Left kidney (tissue), 2 donors: ENCODE measurements around the gene KCNC3. TPM values are rescaled to one million over a fixed set of nuclear protein-coding genes. Genes with fewer than 3 reads are reported as not detected.

Experiments
- DNase-seq: peaks from one replicate; pipeline ENCODE4 v3.0.0-alpha.2; 2013
- polyA plus RNA-seq: library from polyadenylated mRNA; unstranded; fragments of 120-200 nt; gene quantifications from one replicate; pipeline ENCODE4 v1.2.1, GENCODE V29; 2013; ENCODE audit not compliant: insufficient read length

Gene KCNC3
- polyA plus RNA-seq, 1 donor: 55.2 TPM

DNA sequence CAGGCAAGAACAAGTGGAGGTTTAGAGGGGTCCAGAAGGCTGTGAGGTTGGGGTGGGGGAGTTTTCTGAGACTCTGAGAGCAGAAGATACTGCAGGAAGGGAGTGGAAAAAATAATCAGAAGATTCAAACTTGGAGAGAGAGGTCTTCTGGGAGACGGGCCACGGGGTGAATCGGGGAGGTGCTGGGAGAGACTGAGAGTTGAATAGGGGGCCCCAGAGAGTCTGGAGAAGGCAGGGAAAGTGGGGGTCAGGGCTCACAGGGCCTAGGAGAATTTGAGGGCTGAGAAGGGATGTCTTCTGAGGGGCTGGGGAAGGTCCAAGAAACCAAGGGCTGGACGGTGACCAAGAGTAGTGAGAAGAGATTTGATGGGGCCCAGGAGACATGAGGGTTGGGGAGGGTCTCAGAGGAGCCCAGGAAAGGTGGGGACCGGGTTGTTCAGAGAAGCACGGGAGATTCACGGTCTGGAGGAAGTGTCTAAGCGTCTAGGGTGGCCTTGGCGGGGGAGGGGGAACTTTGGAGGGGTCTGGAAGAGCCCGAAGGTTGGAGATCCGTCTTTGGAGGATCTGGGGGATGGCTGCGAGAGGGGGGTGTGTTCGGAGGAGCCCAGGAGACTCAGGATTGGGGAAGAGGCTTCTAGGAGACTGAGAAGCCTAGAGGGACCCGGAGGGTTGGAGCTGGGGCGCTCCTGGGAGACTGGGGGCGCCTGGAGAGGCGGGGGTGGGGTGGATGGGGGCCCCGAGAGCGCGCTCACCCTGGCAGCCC, 1.5 kb downstream of the KCNC3 start:
- no peak for DNase-seq

DNA sequence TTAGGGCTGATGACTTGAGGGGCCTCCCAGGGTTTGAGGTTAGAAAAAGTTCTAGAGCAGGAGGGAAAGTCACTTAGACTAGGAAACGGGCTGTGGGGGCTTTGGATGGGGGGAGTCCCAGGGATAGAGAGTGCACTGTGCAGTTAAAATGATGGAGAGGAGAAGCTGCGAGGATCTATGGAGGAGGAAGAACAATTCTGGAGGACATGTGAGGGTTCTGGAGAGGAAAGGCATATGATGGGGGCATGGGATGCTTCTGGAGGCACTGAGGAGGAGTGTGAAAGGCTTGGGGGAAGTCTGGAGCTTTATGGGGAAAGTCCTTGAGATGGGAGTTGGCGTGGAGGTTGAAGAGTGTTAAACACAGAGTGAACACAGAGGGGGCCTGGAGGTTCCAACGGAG, 2.2 kb downstream of the KCNC3 start:
- DNase-seq: no peak

DNA sequence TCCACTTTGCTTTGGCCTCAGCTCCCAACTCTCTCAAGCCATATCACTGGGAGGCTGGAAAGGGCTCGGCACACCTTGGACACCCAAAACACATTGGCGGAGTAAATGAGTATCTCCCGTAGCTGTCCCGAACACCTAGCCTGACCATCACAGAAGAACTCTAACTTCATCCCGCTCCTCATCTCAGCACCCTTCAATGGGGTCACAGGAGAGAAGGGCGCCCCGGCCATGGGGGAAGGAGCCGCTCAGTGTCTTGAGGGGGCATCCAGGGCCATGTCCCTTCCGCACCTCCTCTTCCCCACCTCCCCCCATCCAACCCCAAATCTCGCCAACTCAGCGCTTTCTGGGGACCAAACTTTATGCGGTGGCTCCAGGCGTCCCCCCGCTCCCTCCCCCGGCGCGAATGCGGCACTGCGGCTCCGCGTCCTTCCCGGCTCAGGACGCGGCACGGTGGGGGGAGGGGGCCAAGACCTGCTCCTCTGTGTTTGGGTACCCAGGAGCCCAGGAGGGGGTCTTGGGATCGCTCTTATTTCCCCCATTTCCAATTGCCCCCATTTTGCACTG, 3.0 kb downstream of the KCNC3 start:
- no peak for DNase-seq

DNA sequence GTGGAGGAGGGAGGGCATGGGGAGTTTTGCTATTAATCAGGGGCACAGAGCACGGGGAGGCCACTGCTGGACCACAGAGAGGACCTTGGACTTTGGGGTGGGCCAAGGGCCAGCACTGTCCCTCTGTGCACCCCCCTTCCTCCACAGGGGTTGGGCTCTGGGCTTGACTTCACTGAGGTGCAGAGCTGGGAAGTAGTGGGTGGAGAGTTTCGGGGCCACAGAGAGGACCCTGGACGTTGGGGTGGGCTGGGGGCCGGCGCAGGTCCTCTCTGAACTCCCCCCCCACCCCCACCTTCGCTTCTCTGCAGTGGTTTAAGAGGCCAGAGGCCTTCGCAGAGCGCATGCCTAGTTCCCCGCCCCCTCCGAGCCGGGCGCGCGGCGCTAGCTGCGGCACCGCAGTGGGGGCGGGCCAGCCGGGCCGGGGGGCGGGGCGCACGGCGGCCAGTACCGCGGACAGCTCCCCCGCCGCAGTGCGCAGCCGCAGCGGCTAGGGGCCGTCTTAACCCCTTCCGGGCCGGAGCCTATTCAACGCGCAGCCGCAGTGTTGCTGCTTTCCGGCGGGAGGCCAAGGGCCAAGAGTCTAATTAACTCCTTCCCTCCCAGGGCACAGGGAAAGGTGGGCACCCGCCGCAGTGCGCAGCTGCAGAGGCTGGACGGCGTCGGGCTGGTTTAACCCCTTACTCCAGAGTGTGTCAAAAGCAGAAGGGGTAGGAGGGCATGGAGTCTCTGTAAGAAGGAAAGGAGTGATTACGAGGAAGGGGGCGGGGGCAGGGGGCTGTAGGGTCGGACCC, 3.7 kb downstream of the KCNC3 start:
- DNase-seq: no peak

DNA sequence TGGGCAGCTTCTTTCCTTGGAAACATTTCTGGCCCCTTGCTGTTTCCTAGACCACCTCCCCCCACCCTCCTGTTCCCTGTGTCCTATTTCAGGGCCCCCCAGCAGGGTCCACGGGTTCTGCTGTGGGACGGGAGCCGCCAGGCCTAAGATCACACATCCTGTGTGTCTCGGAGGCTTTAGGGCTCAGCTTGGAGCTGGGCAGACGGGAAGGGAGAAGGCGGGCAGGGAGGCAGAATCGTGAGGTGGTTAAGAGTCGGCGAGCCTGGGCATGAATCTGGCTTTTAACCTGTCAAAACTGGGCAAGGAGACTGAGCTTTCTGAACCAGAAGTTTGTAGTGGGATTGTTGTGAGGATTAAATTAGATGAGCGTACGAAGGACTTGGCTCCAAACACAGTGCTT, 4.8 kb downstream of the KCNC3 start:
- DNase-seq: no peak

DNA sequence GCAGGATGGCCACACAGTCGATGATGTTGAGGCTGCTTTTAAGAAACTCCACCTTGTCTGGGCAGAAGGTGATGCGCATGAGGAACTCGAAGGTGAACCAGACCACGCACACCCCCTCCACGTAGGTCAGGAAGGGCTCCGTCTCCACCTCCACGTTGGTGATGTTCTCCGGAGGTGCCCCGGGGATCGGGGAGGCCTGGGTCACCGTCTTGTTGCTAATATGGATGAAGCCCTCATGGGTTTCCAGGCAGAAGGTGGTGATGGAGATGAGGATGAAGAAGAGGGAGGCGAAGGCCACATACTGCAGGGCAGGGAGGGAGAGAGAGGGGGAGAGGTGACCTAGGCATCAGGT, 5.4 kb downstream of the KCNC3 start:
- DNase-seq: no peak

DNA sequence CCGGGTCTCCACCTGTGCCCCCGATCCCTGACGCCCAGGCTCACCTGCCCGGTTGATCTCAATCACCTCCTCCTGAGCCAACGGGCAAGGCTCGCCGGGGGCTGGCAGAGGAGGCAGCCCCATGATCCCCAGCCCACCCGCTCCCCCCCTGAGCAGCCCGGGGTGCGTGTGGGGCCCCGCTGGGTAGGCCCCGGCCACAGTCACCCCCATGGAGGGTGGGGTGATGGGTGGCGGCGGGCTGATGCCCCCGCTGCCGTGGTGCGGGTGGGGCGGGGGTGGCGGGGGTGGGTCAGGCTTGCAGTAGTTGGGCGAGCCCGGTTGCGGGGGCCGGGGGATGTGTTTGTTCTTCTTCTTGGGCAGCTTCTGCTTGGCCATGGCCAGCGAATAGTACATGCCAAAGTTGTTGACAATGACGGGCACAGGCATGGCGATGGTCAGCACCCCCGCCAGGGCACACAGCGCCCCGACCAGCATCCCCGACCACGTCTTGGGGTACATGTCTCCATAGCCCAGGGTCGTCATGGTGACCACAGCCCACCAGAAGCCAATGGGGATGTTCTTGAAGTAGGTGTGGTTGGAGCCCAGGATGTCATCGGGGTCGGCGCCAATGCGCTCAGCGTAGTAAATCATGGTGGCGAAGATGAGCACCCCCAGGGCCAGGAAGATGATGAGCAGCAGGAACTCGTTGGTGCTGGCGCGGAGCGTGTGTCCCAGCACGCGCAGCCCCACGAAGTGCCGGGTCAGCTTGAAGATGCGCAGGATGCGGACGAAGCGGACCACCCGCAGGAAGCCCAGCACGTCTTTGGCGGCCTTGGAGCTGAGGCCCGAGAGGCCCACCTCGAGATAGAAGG, 6.0 kb downstream of the KCNC3 start:
- DNase-seq: no peak

DNA sequence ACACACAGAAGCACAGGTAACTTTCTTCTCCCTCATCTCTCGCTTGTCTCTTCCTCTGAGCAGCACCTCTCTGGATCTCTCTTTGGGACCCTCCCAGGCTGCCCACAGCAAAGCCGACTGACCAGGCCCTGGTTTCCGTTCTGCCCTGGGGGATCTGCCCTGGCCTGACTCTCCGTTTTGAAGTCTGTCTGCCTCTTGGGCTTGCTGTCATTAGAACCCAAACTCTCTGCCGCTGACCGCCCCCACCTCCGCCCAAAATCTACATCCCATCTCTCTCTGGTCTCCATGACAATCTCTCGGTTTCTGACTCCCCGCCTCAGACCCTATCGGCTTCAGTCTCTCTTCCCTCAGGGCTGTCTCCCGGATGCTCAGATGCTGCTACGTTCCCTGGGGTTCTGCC, 6.9 kb downstream of the KCNC3 start:
- no peak for DNase-seq

DNA sequence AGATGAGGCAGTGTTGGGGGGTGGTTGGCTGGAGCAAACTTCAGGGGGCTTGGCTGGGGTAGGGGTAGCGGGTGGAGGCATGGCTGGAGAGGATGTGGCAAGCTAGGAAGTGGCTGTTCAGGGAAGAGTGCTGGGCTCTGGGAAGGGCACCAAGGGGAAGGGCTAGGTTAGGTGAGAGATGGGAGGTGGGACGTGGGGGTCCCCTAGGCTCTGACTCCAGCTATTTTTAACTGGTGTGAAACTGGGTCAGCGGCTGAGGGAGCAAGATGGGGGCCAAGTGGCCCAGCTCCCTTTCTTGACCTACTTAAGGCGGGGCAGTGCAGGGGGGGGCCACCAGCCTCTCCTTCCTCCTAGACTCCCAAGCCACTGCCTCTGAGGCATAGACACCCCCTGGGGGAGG, 7.3 kb downstream of the KCNC3 start:
- no peak for DNase-seq

DNA sequence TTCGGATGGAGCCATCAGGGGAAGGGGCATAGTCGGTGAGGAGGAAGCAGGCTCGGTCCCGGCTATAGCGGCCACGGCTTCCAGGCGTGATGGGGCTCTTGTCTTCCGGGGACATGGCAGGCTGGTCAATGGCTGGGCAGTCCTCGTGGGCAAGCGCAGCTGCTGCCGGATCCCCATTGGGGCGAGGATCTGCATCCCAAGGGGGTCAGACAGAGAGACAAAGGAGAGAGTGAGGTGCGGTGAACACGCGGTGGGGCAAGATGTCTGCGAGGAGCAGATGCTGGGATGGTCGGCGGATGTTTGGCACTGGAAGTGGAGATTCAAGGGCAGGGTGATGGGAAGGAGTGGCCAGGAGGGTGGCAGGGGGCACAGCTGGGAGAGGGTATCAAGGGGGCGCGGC, 8.6 kb downstream of the KCNC3 start:
- no peak for DNase-seq

DNA sequence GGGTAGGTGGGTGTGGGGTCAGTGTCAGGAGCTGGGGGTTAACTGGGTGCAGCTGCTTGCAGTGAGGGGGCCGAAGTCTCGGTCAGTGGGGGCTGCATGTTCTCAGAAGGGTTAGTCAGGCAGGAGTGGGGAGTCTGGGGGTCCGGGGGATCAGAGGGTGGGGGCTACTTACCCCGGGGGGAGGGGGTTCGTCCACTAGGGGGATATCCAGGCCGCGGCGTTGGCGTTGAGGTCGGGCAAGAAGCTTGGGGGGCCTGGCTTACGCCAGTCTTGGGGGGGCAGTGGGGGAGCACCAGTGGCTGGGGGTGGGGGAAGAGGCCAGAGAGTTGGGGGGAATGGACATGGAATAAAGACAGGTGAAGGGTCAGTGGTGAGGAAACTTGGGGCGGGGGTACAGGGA, 9.1 kb downstream of the KCNC3 start:
- DNase-seq: no peak

DNA sequence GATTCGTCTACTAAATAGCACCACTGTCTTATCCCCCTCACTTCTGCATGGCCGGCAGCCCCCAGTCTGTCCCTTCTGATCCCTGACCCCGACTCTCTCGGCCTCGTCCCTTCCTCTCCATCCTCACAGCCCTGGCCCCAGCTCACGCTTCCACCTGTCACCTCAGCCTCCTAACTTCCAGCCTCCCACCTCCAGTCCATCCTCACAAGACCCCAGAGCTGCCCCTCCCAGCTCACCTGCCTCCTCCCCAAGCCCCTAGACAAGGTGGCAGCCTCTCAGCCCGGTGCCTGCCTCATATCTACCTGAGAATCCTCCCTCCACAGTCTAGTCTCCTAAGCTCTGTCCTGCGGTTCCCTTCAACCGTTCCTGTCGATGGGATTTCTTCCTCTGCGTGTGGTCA, 10.0 kb downstream of the KCNC3 start:
- DNase-seq: no peak

DNA sequence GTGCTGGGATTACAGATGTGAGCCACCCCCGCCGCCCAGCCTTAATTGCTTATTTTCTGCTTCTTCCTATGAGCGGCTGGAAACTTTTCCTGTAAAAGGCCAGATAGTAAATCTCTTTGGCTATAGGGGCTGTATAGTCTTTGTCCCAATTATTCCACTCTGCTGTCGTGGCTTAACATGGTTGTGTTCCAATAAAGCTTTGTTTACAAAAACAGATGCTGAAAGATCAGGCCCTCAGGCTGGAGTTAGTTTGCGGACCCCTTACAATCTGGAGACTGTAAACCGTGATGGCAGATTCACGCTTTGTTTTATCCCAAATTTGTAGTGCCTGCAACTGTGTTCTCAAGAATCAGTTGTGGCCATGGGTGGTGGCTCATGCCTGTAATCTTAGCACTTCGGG, 10.7 kb downstream of the KCNC3 start:
- DNase-seq: no peak

DNA sequence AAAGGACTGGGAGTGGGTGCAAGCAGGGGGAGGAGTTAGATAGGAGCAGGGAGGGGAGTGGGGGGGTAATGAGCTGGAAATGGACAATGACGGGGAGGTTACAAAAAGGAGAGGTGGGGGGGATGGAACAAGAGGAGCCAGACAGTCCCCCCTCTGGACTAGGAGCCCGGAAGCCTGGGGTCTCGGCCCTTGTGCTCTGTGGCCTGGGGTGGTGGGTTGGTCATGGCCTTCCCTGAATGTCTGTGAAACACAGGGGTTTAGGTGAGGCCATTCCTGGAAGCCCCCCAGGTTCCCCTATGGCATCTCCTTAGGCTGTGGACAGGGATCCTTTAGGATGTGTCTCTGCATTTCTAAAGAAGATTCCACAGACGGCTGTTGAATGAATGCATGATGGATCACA, 12.1 kb downstream of the KCNC3 start:
- DNase-seq: no peak

DNA sequence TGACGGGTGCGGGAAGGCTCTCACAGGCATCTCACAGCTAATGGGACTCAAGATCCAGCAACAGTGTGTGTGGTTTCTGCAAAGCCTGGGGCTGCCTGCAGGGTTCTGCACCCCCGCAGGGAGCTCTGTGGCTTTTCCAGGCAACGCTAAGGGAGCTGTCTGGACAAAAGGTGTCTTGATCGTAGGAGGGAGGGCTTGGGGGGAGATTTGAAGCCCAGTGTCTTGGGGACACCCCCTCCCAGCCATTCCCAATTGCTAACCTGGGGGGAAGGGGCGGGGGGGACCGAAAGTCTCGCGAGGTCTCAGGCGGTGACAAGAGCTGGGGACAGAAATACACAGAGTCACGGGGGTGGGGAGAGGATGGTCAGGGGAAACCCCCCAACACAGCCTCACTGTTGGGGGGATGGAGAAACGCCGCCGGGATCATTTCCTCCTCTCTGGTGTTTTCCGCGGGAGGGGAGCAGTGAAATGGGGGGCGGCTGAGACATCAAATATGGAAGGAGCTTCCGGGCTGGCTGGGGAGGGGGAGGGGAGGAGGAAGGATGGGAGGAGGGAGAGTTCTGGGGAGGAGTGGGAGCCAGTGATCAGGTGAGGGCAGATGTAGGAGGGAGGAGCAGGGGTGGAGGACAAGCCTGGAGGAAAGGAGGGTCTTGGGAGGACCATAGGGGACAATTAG, 13.3 kb downstream of the KCNC3 start:
- no peak for DNase-seq

DNA sequence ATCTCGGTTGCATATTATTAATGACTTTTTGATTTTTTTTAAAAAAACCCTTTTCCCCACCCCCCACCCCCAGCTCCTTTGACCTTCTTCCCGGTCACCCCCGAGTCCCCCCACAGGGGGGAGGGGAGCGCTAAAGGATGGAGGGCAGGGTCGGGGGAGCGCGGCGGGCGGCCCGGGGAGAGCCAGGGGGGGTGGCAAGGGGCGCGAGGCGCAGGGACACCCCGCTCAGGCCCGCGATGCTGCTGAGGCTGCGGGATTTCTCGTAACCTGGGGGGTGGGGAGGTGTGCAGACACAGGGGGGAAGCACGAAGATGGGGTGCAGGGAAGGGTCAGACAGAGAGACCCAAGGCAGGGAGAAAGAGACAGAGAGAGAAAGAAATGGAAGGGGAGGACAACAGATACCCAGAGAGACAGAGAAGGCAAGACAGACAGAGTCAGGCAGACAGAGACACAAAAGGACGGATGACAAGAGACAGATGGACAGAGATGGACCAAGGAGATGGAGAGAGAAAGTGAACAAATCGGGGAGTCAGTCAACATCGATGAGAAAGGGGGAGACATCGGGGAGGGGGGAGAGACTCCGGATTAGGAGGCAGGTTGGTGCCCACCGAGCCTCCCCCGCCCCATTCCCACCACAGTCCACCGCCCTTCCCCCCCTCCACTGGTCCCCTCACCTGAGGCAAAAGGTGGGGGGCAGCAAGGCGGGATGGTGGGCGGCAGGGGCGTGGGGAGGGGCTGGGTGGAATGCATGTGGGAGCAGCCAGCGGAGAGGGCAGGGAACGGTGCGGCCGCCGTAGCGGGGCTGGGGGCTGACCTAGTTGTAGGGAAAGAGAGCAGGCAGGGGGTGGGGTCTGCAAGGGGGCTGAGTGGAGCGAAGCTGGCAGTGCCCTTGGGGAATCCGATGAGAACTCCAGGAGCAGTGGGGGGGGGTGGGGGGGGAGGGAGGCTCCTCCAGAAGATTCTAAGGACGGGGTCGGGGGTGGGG, 14.2 kb downstream of the KCNC3 start:
- no peak for DNase-seq

DNA sequence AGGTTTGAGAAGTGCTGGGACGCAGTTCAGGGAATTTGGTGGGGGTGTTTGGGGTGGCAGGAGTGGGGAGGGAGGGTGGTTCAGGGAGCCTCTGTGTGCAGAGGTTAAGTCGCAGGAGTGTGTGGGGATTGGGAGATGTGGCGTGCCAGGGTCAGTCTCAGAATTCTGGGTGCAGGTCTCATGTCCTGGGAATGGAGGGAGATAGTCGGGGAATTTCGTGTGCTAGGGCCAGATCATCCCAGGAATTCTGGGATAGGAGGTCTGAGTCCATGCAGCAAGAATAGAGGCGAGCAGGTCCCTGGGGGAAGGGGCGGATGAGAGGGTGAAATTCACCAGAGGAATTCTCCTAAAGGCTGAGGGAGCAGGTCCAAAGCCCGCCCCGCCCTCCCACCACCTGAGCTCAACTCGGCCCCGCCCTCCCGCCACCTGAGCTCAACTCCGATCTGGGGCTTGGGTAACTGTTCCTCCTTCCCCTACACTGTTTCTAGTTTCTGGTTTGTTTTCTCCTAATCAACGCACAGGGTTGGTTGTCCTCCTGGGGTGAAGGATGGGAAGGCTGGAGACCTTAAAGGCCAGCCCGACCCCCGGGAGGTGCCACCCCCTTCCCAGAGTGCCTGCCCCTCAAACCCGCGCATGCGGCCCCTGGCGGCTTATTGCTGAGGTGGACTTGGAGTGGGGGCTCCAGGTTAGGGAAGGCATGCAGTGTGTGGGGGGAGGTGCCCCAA, 15.2 kb downstream of the KCNC3 start:
- no peak for DNase-seq

DNA sequence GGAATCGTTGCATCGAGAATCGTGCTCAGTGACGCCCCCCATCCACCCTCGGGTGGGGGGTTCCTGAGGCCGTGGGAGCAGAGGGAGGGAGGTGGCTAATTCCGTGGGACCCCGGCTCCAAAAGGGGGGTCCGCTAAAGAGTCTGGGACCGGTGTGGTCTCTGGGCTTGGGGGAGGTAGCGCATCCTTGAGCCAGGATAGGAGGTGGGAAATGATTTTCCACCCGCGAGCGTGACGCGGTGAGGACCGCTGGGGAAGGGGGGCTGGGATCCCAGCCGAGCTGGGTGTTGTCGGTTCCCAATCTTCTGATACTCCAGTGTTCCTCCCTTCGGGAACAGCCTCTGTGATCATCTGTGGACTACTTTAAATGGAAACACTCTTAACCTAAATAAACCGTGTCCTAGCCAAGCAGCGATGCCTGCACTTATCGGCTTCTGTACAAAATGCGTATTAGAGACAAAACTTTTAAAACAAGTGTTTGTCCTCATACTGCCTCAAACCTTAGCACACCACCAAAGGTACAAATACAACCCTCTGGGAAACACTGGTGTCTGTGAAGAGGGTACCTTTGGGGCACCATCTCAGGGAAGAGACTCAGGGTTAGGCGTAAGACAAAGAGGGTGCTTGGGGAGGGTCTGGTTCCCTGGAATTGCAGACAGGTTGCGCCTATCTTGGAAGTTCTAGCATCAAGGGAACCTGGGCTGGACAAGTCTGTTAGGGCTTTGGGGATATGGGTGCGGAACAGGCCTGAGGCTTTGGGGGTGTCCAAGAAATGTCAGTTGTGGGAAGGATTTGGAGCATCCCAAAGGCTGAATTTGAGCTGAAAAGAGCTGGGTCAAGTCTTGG, 16.0 kb downstream of the KCNC3 start:
- no peak for DNase-seq
